ENCODE results near the gene ISOC2. TPM values are rescaled to one million over a fixed set of nuclear protein-coding genes. Genes with fewer than 3 reads are reported as not detected.

The ISOC2 gene
- total and polyA plus RNA-seq, 4 donors, result 34.9 to 85.0 (median 65.9) TPM

GRCh38 chr19:55486043-55486970, 24.9 kb upstream of the ISOC2 start:
- TF ChIP-seq, protein P1, sequence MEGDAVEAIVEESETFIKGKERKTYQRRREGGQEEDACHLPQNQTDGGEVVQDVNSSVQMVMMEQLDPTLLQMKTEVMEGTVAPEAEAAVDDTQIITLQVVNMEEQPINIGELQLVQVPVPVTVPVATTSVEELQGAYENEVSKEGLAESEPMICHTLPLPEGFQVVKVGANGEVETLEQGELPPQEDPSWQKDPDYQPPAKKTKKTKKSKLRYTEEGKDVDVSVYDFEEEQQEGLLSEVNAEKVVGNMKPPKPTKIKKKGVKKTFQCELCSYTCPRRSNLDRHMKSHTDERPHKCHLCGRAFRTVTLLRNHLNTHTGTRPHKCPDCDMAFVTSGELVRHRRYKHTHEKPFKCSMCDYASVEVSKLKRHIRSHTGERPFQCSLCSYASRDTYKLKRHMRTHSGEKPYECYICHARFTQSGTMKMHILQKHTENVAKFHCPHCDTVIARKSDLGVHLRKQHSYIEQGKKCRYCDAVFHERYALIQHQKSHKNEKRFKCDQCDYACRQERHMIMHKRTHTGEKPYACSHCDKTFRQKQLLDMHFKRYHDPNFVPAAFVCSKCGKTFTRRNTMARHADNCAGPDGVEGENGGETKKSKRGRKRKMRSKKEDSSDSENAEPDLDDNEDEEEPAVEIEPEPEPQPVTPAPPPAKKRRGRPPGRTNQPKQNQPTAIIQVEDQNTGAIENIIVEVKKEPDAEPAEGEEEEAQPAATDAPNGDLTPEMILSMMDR (IDR thresholded peaks at IDR 0.05; ENCODE audit: control extremely low read depth, extremely low read depth), result no peak
- Histone ChIP-seq H3K4me3 (no peak overlapping the region), H3K27me3 (ENCODE audit: control insufficient read depth in 3 of 3, insufficient read depth in 3 of 3, low read length in 2 of 3) (no peaks in the 10 kb centered on the region), H3K9ac (ENCODE audit: insufficient read depth in 1 of 2, low read length in 2 of 2) (peak overlapping the region in 1 of 2 donors; percentile 28), H3K4me1 (ENCODE audit: control insufficient read depth in 5 of 5, insufficient read depth in 5 of 5, low read length in 5 of 5) (peaks cover 4 to 41% (median 10%) of the 10 kb centered on the region in 5 donors), H3K27ac (ENCODE audit: low read depth in 1 of 2, low read length in 1 of 2) (peak overlapping the region; percentile 65 to 81), H3K36me3 (ENCODE audit: control insufficient read depth in 4 of 4, insufficient read depth in 4 of 4, low read length in 4 of 4) (peaks cover 0 to 23% (median 1%) of the 10 kb centered on the region in 4 donors), H3K9me3 (ENCODE audit: control insufficient read depth in 4 of 4, insufficient read depth in 3 of 4, low read length in 3 of 4) (no peaks in the 10 kb centered on the region)
- no peak for ATAC-seq (ENCODE audit: insufficient read depth, low FRiP score)
- DNase-seq, result no peak
- WGBS, 2 donors, result 65 to 85% methylated on average over 53 of the region's 53 CpGs

DNA sequence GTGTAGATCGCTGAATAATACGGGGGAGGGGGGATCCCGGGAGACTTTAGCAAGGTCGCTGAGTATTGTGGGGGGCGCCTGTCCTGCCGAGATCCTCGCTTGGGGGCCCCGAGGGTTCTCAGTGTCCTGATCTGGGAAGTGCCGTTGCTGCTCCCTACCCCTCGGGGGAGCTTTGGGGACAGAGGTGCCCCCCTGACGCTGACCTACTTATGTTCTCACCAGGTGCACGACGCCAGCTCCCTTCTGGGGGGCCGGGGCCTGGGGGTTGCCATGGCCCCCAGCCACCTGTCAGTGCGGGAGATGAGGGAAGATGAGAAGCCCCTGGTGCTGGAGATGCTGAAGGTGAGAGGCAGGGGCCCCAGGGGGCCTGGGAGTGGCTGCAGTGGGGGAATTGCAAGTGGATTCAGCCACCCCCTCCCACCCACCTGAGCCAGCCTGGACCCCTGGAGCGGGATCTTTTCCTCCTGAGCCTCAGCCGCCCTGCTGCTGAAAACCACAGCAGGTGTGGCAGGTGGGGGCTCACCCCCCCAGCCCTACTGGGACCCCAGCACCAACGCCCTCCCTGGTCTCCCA, 24.1 kb upstream of the ISOC2 start:
- no peak for DNase-seq
- 30% methylated on average over 18 of the region's 18 CpGs for WGBS, 2 donors

DNA sequence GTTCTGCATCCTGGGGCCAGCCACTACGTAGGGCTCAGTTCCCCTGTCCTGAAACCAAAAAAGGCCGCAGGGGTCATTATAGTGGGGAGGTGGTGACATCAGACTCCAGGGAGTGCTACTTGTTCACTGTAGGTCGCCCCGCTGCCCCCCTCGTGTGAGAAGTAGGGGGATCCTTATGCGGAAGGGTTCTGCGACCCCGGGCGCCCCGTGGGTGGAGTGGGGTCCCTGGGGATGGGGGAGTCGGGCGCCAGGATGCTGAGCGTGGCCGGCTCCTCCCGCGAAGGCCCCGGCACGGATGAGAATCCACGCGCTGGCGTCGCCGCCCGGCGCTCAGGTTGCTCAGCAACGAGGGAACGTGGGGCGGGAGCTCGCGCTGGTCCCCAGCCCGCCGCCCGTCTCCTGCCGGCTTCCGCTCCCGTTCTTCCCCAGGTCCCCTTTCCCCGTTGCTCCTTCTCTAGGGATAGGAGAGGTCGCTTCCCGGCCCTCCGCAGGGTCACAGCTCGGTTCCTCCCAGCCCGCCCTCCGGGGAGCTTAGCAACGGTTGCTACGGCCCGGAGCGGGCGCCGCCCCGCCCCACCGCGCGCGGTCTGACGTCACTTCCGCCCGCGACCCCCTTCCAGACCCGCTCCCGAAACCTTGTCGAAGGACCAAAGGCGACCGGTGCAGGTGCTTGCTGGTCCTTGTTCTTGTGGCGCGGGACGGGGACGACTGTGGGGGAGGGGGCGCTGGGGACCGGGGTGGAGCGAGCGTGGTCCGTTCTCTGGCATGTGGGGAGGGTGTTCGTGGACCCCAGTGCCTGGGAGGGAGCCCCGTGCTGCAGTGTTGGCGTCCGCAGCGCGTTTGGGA, 23.4 kb upstream of the ISOC2 start, which contains the start of gene NAT14:
TSS of gene NAT14 (plus strand) at position 596 of the 846 bp plus-strand sequence. CDS start 521 bp downstream, outside the sequence.
- Histone ChIP-seq H3K9me3 (ENCODE audit: control insufficient read depth in 4 of 4, insufficient read depth in 3 of 4, low read length in 3 of 4) (no peaks in the 10 kb centered on the region), H3K27ac (ENCODE audit: low read depth in 1 of 2, low read length in 1 of 2) (peak within 1 kb of the TSS; percentile 77 to 81), H3K36me3 (ENCODE audit: control insufficient read depth in 4 of 4, insufficient read depth in 4 of 4, low read length in 4 of 4) (peaks cover 0 to 26% (median 1%) of the 10 kb centered on the region in 4 donors), H3K9ac (ENCODE audit: insufficient read depth in 1 of 2, low read length in 2 of 2) (peak within 1 kb of the TSS; percentile 25 to 28), H3K27me3 (ENCODE audit: control insufficient read depth in 3 of 3, insufficient read depth in 3 of 3, low read length in 2 of 3) (no peaks in the 10 kb centered on the region), H3K4me3 (peak within 1 kb of the TSS; percentile 51), H3K4me1 (ENCODE audit: control insufficient read depth in 5 of 5, insufficient read depth in 5 of 5, low read length in 5 of 5) (peaks cover 4 to 41% (median 10%) of the 10 kb centered on the region in 5 donors)
- no peak for ATAC-seq (ENCODE audit: insufficient read depth, low FRiP score)
- 2% methylated on average over 72 to 78 of the region's 78 CpGs for WGBS, 2 donors
- peak; percentile 80 to 90 (median 84) for DNase-seq
- TF ChIP-seq, protein P1 (IDR thresholded peaks at IDR 0.05; ENCODE audit: control extremely low read depth, extremely low read depth), result no peak

More for the DNA sequence above, 24.1 kb upstream of the ISOC2 start:
- TF ChIP-seq, protein P1 (IDR thresholded peaks at IDR 0.05; ENCODE audit: control extremely low read depth, extremely low read depth), result no peak
- Histone ChIP-seq H3K4me3 (peak overlapping the region; percentile 51), H3K4me1 (ENCODE audit: control insufficient read depth in 5 of 5, insufficient read depth in 5 of 5, low read length in 5 of 5) (peaks cover 4 to 41% (median 10%) of the 10 kb centered on the region in 5 donors), H3K9me3 (ENCODE audit: control insufficient read depth in 4 of 4, insufficient read depth in 3 of 4, low read length in 3 of 4) (no peaks in the 10 kb centered on the region), H3K27ac (ENCODE audit: low read depth in 1 of 2, low read length in 1 of 2) (peak overlapping the region; percentile 77 to 81), H3K27me3 (ENCODE audit: control insufficient read depth in 3 of 3, insufficient read depth in 3 of 3, low read length in 2 of 3) (no peaks in the 10 kb centered on the region), H3K9ac (ENCODE audit: insufficient read depth in 1 of 2, low read length in 2 of 2) (no peak overlapping the region), H3K36me3 (ENCODE audit: control insufficient read depth in 4 of 4, insufficient read depth in 4 of 4, low read length in 4 of 4) (peaks cover 0 to 26% (median 1%) of the 10 kb centered on the region in 4 donors)
- ATAC-seq (ENCODE audit: insufficient read depth, low FRiP score), result no peak

Measured in lung (tissue), 12 donors.